Right lobe of liver (tissue), 6 donors: ENCODE results near the gene QSOX1. TPM values are rescaled to one million over a fixed set of nuclear protein-coding genes. Genes with fewer than 3 reads are reported as not detected.

Experiments used
- ATAC-seq, 4 donors: fragments of 200-7000 bp; cut with Tn5 transposase; one replicate each; pipeline ENCODE4 v1.9.1; 2020; ENCODE audit warnings: mild to moderate bottlenecking in 4 of 4, moderate library complexity in 4 of 4
- DNase-seq, 3 donors: peaks; one replicate each; pipeline ENCODE4 v3.0.0-alpha.2; 2020
- H3K27ac ChIP-seq, 3 donors: fragments of 200-600 bp; one replicate each; pipeline ENCODE4 v1.8.0; 2022
- H3K27me3 ChIP-seq, 2 donors: fragments of 200-600 bp; one replicate each; pipeline ENCODE4 v1.8.0; 2022
- H3K36me3 ChIP-seq, 4 donors: fragments of 200-600 bp; sonication (generic) in 1 of 4; one replicate each; pipeline versions ENCODE4 v1.5.1 to v1.8.0; 2017 to 2022; ENCODE audit warnings: control low read depth in 1 of 4
- H3K4me1 ChIP-seq, 4 donors: fragments of 200-600 bp; sonication (generic) in 1 of 4; one replicate each; pipeline versions ENCODE4 v1.5.1 to v1.8.0; 2017 to 2022; ENCODE audit warnings: control low read depth in 1 of 4
- H3K4me3 ChIP-seq, 3 donors: fragments of 200-600 bp; one replicate each; pipeline ENCODE4 v1.8.0; 2022
- H3K9me3 ChIP-seq, 4 donors: fragments of 200-600 bp; sonication (generic) in 1 of 4; one replicate each; pipeline versions ENCODE4 v1.5.1 to v1.8.0; 2017 to 2022; ENCODE audit warnings: control low read depth in 1 of 4
- POLR2A ChIP-seq: fragments of 450-650 bp; IDR thresholded peaks from one replicate; pipeline ENCODE4 v1.6.1; 2017; ENCODE audit warnings: antibody characterized with exemption, mild to moderate bottlenecking
- WGBS: methylation state at CpG from one replicate; pipeline ENCODE4 v1.1.6; 2018; ENCODE audit warnings: low coverage, low lambda C conversion rate; ENCODE audit not compliant: insufficient coverage; ENCODE audit errors: missing lambda C conversion rate; 5-methylcytosine and 5-hydroxymethylcytosine counted together
- intact Hi-C, 2 donors: fragments of 100-400 bp; cut with DNase I; formaldehyde crosslinking; loops; one replicate each; pipeline versions ENCODE4 v1.11.2 to v1.14.1; 2022
- total RNA-seq, 6 experiments: library from RNA; depleted of rRNA in 2 of 6; stranded (reverse); fragments of >200 nt in 2 of 6; fragmentation: NEBNext Ultra II Directional in 3 of 6; extraction: Animal tissue kit (Norgen Biotek cat#: 25700) in 3 of 6; gene quantifications; one replicate each; pipeline versions ENCODE4 v1.1.0 to v1.2.4, GENCODE V29; 2016 to 2023
- TF ChIP-seq, protein P1 (sequence below), 4 donors: fragments of 200-600 bp in 3 of 4; fragments of 450-650 bp in 1 of 4; IDR thresholded peaks; one replicate each; pipeline versions ENCODE4 v1.5.1 to v1.8.0; 2016 to 2022; ENCODE audit warnings: antibody characterized with exemption in 4 of 4, mild to moderate bottlenecking in 2 of 4
- donor health status: DM: no; HTN: yes; CAD: no.
- donor health status: DM: no; HTN: no; CAD: no.
- donor health status: DM: no; HTN: no; CAD: no.
- donor health status: DM: no; HTN: yes; CAD: no.
- donor health status: DM: no; HTN: yes; CAD: no.

Gene QSOX1
- total RNA-seq, 6 experiments from 2014 or later = 25.0 to 68.4 (median 38.6) TPM

DNA sequence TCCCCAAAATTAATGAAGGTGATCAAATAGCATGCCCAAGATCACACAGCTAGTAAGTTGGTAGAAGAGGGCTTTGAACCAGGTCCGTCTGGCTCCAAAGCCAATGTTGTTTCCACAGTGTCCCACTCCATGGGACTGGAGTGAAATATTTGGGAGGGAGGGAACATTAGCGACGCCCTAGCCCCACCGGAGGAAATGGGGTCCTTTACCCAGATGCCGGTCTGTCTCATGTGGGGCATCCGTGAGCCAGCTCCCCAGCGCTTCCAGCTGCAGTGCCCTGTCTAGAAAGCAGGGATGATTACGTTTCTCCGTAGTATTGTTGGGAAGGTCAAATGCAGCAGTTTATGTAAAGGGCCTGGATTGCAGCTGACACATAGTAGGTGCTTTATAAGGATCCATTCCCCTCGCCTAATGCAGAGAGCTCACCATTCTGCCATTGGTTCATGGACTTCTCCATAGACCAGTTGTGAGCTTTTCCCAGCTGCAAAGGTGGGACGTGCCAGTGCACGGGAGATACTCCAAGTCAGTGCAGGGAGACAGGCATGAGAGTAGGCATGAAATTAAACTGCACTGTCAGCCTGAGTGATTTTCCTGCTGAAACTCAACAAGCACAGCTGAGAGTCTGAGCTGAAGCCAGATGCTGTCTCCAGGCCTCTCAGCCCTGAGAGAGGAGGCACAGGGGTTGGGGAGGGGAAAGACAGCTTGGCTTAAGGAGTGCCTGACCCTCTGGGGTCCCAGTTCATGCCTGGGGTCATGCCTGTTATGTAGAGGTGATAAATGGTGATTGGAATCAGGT lies 24.7 kb downstream of the QSOX1 start:
- Histone ChIP-seq H3K4me1 (no peaks in the 10 kb centered on the region), H3K9me3 (no peaks in the 10 kb centered on the region), H3K27ac (no peak overlapping the region), H3K36me3 (no peaks in the 10 kb centered on the region), H3K4me3 (no peak overlapping the region), H3K27me3 (no peaks in the 10 kb centered on the region)
- DNase-seq = peak in 1 of 3 donors; percentile 35
- TF ChIP-seq, protein P1, sequence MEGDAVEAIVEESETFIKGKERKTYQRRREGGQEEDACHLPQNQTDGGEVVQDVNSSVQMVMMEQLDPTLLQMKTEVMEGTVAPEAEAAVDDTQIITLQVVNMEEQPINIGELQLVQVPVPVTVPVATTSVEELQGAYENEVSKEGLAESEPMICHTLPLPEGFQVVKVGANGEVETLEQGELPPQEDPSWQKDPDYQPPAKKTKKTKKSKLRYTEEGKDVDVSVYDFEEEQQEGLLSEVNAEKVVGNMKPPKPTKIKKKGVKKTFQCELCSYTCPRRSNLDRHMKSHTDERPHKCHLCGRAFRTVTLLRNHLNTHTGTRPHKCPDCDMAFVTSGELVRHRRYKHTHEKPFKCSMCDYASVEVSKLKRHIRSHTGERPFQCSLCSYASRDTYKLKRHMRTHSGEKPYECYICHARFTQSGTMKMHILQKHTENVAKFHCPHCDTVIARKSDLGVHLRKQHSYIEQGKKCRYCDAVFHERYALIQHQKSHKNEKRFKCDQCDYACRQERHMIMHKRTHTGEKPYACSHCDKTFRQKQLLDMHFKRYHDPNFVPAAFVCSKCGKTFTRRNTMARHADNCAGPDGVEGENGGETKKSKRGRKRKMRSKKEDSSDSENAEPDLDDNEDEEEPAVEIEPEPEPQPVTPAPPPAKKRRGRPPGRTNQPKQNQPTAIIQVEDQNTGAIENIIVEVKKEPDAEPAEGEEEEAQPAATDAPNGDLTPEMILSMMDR (IDR thresholded peaks at IDR 0.05) = no peak
- no peak for TF ChIP-seq POLR2A
- no peak for ATAC-seq
- intact Hi-C loops = no loop called here
- 50% methylated on average over 6 of the region's 12 CpGs for WGBS

DNA sequence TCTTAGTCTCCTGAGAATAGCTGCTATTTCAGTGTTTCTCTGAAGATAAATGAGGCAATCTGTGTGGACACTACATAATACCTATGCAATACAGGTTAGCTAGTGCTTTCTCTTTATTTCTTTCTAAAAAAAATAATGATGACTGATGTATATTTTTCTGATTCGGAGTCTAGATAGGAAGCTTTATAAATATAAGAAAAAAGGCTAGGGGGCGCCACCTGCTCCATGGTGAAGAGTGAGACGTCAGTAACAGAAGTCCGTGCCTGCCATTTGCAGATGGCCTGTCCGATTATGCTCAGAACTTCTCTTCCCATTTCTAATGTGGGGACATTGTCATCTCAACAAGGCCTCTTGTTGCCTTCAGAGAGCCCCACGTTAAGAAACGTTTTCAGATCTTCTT lies 26.4 kb downstream of the QSOX1 start:
- no peak overlapping the region for H3K4me3 ChIP-seq
- ATAC-seq = no peak
- no peaks in the 10 kb centered on the region for H3K27me3 ChIP-seq
- H3K36me3 ChIP-seq = no peaks in the 10 kb centered on the region
- no peaks in the 10 kb centered on the region for H3K4me1 ChIP-seq
- intact Hi-C loops = no loop called here
- no peak for TF ChIP-seq POLR2A
- TF ChIP-seq, protein P1 (IDR thresholded peaks at IDR 0.05) = peak in 2 of 4 donors; percentile 28 to 36
- 71% methylated on average over 4 of the region's 7 CpGs for WGBS
- H3K9me3 ChIP-seq = no peaks in the 10 kb centered on the region
- no peak overlapping the region for H3K27ac ChIP-seq
- no peak for DNase-seq

DNA sequence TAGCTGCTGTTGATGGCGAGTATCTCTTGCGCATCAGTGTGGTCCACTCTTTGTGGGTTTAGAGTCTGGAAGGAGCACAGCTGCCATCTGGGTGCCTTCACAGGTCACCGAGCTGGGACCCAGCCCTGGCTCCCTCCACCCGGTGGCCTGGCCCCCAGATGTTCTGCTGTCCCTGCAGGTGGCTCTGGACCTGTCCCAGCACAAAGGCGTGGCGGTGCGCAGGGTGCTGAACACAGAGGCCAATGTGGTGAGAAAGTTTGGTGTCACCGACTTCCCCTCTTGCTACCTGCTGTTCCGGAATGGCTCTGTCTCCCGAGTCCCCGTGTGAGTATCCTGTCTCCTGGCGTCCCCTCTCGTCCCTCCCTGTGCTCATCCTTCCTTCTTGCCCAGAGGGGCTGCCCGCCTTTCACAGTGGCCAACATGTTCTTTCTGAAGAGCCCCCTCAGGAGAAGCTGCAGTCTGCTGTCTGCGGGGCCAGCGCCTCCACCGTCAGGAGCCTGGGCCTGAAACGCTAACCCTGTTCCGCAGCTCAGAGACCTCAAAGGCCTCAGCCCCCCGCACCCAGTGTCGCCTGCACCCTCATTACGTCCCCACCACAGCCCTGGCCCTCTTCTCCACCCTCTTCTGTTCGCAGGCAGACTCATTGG lies 27.4 kb downstream of the QSOX1 start:
- Histone ChIP-seq H3K27ac (no peak overlapping the region), H3K4me1 (no peaks in the 10 kb centered on the region), H3K36me3 (no peaks in the 10 kb centered on the region), H3K9me3 (no peaks in the 10 kb centered on the region), H3K27me3 (no peaks in the 10 kb centered on the region), H3K4me3 (no peak overlapping the region)
- intact Hi-C loops = no loop called here
- TF ChIP-seq, protein P1 (IDR thresholded peaks at IDR 0.05) = no peak
- no peak for TF ChIP-seq POLR2A
- WGBS = 89% methylated on average over 9 of the region's 23 CpGs
- no peak for ATAC-seq
- DNase-seq = peak in 1 of 3 donors; percentile 37

DNA sequence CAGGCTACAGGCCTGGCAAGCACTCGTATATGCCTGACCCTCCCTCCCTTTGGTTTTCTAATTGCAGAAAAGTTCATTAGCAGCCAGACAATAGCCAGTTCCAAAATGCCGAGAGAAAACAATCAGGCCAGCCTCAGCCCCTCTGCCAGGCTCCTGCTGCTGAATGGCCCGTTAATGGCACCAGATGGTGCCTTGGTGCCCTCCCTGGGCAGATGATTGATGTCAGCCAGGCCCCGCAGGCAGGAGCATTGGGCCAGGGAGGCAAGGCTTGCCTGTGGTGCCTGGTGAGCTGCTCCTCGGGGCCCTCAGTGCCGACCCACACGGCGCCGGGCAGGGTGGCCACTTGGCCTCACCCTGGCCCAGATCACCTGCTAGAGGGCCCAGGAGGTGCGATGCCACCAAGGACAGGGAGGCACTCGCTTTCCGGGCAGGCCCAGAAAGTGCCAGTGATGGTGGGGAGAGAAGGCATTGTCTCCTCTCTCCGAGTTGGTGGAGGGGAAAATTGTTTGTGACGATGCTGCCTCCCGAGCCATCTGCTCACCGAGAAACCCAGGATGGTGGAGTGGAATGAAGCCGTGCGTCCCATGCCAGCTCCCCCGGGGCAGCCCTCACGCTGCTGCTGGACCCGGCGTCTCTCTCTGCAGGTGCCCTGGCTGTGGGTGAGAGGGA lies 28.1 kb downstream of the QSOX1 start:
- DNase-seq = peak in 1 of 3 donors; percentile 38
- WGBS = 86% methylated on average over 10 of the region's 22 CpGs
- H3K36me3 ChIP-seq = no peaks in the 10 kb centered on the region

More for the DNA sequence above, 28.1 kb downstream of the QSOX1 start:
- no peak overlapping the region for H3K4me3 ChIP-seq
- no peak for ATAC-seq
- no peaks in the 10 kb centered on the region for H3K27me3 ChIP-seq
- no peak overlapping the region for H3K27ac ChIP-seq
- H3K4me1 ChIP-seq = no peaks in the 10 kb centered on the region
- TF ChIP-seq, protein P1 (IDR thresholded peaks at IDR 0.05) = no peak
- TF ChIP-seq POLR2A = no peak
- H3K9me3 ChIP-seq = no peaks in the 10 kb centered on the region
- intact Hi-C loops = no loop called here
